ENCODE measurements around the gene DNAJC5G.

- TF ChIP-seq CTCF (IDR thresholded peaks at IDR 0.05; ENCODE audit: borderline replicate concordance, extremely low read depth, low read length, poor library complexity, severe bottlenecking) = no peak
- no peak for TF ChIP-seq EZH2 (IDR thresholded peaks at IDR 0.05; ENCODE audit: borderline replicate concordance, low read depth, low read length, severe bottlenecking)
These were observed 27.3 kb upstream of the DNAJC5G start for GRCh38 chr2:27247893-27248292.
